H7 (cell line): Measurements from ENCODE around the gene SND1. TPM values are rescaled to one million over a fixed set of nuclear protein-coding genes. Genes with fewer than 3 reads are reported as not detected.

Experiments
- DNase-seq: peaks from one replicate; pipeline ENCODE4 v3.0.0; 2012
- H3K27me3 ChIP-seq: 2 replicates; pipeline ENCODE4 v1.6.0; 2011; ENCODE audit warnings: mild to moderate bottlenecking, low read length; ENCODE audit not compliant: control insufficient read depth, insufficient read depth
- H3K36me3 ChIP-seq: replicated peaks from 2 replicates; pipeline ENCODE4 v1.5.1; 2011; ENCODE audit warnings: low read length; ENCODE audit not compliant: control insufficient read depth, insufficient read depth
- H3K4me3 ChIP-seq: 2 replicates; pipeline ENCODE4 v1.5.1; 2011; ENCODE audit warnings: low read depth, mild to moderate bottlenecking, control low read depth, low read length, moderate library complexity; ENCODE audit not compliant: insufficient read depth
- total RNA-seq: library from RNA; depleted of rRNA; stranded (reverse); fragments of >200 nt; shearing (Covaris generic); gene quantifications from 2 replicates; pipeline ENCODE4 v1.2.3, GENCODE V29; 2014

SND1 gene
- total RNA-seq, 1 experiment from 2014 or later = 196 TPM

DNA sequence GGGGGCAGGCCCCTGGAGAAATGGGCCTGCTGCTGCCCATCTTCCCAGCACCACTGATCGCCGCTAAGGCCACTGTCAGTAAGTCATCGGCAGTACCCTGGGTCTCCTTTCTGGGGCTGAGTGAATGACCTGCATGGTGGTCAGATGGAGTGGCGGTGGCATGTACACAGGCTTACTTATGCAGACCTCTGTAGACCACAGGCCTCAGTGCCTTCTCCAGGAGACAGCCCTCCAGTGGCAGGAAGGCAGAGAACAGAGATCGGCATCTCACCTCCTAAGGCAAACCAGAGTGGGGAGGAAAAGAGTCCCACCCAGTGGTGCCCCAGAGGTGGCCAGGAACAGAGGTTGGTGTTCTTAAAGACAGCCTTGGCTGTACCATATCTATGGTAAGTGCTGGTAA, 402.0 kb downstream of the SND1 start:
- H3K27me3 ChIP-seq = no peaks in the 10 kb centered on the region
- no peak for DNase-seq
- H3K36me3 ChIP-seq = no peaks in the 10 kb centered on the region
- H3K4me3 ChIP-seq = no peak overlapping the region

DNA sequence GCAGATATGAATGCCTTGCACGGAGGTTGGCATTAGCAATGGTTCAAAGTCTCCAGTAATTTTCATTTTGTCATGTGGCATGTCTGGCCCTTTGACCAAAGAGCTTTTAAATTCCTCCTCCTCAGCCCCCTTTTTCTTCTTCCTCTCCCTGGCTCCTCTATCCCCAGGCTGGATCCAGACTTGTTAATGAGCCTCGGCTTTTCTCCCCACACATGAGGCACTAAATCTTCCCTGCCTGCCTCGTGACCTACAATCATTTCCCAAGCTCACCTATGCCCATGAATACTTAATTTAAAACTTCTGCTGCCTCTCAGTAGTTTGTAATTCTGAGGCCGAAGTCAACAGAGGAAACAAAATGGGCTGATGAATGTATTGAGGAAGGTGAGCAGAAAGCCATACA, 402.5 kb downstream of the SND1 start:
- no peak overlapping the region for H3K4me3 ChIP-seq
- H3K36me3 ChIP-seq = no peaks in the 10 kb centered on the region
- H3K27me3 ChIP-seq = no peaks in the 10 kb centered on the region
- no peak for DNase-seq

DNA sequence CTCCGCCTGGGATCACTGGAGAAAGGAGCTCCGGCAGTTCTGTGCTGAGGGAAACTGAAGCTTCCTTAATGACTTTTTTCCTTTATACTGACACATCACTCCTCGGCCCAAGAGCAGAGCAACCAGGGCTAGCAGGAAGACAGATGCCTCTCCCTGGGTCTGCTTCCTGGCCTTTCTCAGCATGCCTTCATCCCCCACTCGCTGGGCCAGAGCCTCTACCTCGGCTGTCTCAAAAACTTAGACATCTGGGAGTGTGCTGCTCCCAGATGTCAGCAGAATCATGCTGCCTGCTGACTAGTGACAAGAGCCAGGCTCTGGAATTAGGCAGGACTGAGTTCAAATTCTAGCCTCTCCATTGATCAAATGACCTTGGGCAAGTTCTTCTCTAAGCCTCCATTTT, 403.6 kb downstream of the SND1 start:
- no peak for DNase-seq

DNA sequence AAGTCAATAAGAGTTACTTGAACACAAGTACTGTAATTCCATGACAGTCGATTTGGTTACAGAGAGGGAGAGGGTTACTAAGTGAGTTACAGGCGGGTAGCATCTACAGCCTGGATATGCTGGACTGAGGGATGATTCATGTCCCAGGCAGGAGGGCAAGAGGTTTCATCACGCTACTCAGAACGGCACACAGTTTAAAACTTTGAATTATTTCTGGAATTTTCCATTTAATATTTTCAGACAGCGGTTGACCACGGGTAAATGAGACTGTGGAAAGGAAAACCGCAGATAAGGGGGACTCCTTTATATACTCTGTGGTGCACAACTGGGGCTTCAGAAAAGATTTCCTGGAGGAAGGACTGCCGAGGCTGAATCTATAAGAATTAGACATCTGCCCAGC, 404.9 kb downstream of the SND1 start:
- Histone ChIP-seq H3K27me3 (no peaks in the 10 kb centered on the region), H3K4me3 (no peak overlapping the region), H3K36me3 (no peaks in the 10 kb centered on the region)
- no peak for DNase-seq

More for the DNA sequence above, 403.6 kb downstream of the SND1 start:
- no peaks in the 10 kb centered on the region for H3K27me3 ChIP-seq
- H3K4me3 ChIP-seq = no peak overlapping the region
- no peaks in the 10 kb centered on the region for H3K36me3 ChIP-seq

DNA sequence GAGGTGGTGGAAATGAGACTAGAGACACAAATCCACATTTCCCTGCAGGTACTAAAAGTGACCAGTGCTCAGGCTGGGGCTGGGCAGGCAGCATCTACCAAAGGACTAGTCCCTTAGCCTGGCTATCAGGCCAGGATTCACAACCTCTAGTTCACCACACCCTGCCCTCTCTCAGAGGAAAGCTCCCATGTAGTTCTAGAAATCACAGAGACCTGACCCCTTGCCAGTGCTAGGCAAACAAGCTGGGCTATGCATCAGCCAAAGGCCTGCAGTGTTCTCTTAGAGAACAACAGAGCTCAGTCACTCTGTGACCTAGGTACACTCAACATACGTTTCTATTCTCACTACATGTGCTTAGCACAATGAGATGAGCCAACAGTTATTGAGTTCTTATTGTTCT, 405.9 kb downstream of the SND1 start:
- Histone ChIP-seq H3K27me3 (no peaks in the 10 kb centered on the region), H3K4me3 (no peak overlapping the region), H3K36me3 (no peaks in the 10 kb centered on the region)
- DNase-seq = no peak

DNA sequence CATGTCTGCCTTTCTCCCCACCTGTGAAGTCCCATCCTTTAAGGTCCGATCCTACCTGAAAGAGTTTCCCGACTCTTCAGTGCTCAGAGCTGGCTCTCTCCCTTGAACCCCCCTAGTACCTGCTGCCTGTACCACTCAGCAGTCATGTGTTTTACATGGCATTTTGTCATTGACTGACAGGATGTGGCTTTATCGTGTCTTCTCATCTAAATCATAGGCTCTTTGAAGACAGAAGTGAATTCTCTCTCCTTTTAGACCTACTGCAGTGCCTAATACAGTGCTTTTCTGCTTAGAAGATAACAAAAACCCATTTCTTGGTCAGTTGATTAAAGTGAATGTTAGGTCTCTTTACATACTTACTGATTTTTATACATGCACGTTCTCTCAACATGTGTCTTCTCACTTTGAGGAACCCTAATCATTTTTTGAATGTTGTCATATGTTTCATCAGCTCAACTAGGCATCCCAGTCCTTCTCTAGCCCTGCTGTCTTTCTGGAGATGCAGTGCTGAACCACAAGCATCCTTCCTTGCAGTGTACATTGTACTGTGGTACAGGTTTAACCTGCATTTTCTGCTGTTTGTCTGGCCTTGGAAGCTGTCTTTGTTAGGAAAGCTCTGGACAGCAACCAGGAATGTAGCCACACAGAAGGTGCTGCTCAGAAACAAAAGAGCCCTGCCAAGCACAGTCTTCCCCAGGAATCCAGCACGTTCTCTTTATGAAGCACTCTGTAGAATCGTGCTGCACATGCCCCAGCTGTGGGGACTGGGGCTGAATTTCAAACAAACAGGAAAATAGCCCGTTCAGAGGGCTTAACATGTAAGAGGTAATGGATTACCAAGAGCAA, 407.4 kb downstream of the SND1 start:
- DNase-seq = no peak
- Histone ChIP-seq H3K27me3 (no peaks in the 10 kb centered on the region), H3K36me3 (no peaks in the 10 kb centered on the region), H3K4me3 (no peak overlapping the region)

DNA sequence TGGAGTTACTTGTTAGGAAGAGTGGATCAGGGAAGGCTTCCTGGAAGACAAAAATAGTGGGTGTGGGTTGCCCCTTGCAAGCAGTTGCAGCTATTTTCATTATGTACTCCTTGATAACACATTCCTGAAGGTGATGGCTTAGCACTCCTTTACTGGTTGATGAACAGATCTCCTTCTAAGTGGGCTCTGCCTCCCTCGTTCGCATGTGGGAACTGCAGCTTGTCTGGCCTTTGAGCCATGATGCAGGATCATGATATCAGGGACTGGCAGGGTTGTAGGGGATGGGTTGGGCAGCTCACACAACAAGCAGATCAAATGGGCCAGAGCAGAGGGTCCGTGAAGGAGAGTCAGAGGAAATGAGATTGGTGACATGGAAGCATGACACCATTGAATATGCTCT, 408.0 kb downstream of the SND1 start:
- DNase-seq = no peak
- no peaks in the 10 kb centered on the region for H3K36me3 ChIP-seq
- no peak overlapping the region for H3K4me3 ChIP-seq
- H3K27me3 ChIP-seq = no peaks in the 10 kb centered on the region

DNA sequence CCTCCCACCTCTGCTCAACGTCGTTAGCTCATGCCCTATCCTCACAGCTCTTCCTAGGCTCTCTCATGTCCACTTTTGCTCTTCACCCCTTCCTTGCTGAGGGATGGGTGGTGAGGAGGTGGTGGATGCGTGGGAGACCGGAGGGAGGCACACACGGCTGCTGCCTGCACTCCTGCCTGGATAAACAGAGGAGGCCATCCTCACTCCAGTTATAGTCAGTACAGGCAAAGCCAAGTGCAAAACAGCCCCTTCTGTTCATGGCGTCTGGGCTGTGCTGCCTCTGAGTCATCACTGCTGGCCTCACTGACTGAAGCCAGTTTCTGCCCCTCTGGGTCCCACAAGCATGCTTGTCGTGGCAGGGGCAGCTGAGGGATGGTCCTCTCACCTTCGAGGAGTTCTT, 411.1 kb downstream of the SND1 start:
- H3K4me3 ChIP-seq = no peak overlapping the region
- DNase-seq = no peak
- H3K36me3 ChIP-seq = no peaks in the 10 kb centered on the region
- H3K27me3 ChIP-seq = no peaks in the 10 kb centered on the region

DNA sequence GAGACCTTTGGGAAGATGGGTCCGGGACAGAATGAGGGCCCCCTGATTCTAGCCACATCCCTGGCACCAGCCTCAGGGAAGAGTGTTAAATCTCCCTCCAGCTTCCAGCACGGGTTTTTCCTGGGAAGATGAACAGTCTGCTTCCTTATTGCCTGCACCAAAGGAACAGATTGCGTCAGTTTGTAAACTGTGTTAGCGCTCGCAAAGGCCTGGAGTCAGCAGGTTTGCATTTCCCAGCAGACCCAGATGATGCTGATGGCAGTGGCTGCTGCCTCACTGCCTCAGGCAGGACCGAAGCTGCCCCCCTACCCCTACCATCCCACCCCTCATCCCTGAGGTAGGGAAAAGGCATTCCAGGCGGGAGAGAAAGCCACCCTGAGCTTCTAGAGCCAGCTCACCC, 413.9 kb downstream of the SND1 start:
- H3K36me3 ChIP-seq = no peaks in the 10 kb centered on the region
- DNase-seq = no peak
- H3K27me3 ChIP-seq = no peaks in the 10 kb centered on the region
- H3K4me3 ChIP-seq = no peak overlapping the region

DNA sequence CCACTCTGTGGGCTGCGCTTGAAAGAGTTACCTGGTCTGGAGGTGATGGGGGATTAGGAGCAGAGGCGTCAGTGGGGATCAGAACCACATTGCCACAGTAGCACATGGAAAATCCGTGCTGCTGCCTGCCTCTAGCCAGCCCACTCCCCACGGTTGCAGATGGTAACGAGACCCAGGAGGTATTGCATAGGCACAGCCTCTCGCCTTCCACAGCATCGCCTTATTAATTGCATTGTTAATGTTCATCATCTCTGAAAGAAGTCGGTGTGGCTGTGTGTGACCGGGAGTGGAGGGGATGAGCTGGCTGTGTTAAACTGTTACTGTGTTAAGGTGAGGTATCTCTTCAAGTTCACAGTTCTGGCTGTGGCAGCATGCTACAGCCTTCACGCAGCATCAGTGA, 414.4 kb downstream of the SND1 start:
- H3K36me3 ChIP-seq = no peaks in the 10 kb centered on the region; the same call in 1 of the 2 replicates
- H3K4me3 ChIP-seq = no peak overlapping the region
- H3K27me3 ChIP-seq = no peaks in the 10 kb centered on the region
- DNase-seq = no peak

DNA sequence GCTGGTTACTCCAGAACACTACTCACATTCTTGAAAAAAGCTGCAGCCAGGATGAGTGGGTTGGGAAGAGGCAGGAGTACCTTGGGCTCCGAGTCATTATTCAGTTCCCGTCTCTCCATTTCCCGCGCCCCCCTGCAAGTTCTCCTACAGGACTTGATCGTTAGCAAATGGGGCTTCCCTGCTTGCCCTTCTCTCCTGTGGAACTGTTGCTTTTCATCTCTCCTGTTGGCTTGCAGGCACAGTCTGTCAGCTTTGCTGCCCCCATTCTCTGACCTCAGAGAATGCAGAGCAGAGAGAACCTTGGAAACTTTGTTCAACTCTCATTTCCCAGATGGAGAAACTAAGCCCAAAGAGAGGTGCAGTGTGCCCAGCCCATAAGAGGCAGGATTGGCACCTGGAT, 414.9 kb downstream of the SND1 start:
- no peak for DNase-seq

DNA sequence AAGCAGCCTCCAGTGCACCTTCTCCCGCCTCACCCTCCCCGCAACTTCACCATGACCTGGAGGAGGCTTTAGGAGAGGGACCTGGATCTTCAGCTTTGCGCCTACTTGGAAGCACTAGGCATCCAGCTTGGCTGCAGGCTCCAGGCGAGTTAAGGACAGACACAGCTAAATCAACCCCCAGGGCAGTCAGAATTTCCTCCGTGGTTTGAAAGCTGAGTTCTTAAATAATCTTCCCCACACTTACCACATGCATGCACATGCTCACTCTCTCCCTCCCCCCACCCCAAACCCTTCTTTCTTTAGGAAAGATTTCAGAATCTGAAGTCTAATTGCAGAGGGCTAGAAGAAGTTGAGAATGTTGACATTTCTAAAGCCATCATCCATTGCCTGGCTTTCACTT, 416.0 kb downstream of the SND1 start:
- no peaks in the 10 kb centered on the region for H3K27me3 ChIP-seq
- DNase-seq = no peak
- H3K36me3 ChIP-seq = no peaks in the 10 kb centered on the region; the same call in 1 of the 2 replicates
- H3K4me3 ChIP-seq = no peak overlapping the region

More for the DNA sequence above, 414.9 kb downstream of the SND1 start:
- Histone ChIP-seq H3K4me3 (no peak overlapping the region), H3K36me3 (no peaks in the 10 kb centered on the region; the same call in 1 of the 2 replicates), H3K27me3 (no peaks in the 10 kb centered on the region)

DNA sequence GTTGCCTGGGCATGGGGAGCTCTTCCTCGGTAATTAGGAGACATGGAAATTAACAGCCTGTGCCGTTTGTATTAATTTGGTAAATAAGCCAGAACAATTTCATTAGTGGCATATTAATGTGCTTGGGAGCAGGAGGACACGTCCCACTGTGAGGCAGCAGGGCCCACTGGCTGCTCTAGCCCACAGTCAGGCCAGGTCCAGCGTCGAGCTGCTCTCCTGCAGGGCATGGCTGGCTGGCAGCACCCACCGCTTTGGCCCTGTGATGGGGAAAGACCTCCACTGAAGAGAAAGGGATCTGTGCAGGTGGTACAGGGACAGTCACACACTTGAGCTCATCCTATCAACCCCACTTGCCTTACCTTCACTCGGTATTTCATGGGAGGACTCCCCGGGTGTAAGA, 416.8 kb downstream of the SND1 start:
- Histone ChIP-seq H3K27me3 (no peaks in the 10 kb centered on the region), H3K36me3 (no peaks in the 10 kb centered on the region; the same call in 1 of the 2 replicates)

DNA sequence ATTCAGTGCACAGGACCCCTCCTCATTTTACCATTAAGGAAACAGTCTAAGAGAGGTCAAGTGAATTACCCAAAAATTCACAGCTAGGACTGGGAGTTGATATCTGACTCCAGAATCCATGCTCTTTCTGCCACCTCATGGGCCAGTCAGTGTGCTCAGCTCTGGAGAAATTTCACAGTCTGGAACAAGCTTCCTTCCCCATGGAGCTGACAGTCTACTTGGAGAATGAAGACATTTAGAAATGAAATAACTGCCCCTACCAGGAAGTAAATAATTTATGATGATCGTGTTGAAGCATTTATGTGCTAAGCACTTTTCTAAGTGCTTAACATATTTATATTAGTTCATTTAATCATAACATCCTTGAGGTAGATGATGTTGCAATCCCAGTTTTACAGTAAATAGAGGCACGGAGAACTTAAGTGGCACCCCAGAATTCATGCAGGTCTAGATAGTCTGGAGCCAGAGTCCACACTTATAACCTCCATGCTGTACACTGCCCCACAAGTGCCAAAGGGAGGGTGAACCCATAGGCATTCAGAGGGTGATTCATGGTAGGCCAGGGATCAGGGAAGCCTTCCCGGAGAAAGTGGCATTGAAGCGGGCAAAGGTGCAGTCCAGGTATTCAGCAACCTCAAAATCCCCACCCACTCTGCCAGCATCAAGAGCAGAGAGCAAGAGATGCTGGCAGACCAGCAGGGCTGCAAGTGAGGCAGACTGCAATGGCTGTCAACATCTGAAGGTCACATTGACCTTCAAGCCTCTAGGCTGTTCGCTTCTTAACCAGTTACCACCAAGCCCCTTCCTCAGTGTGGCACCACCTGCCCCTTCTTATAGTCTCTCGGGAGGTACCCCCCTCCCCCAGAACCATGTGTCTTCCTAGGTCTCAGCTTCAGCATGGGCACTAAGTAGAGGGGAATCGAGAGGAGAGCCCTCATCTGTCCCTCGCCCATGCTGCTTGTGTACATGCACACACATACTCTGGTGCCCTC, 417.7 kb downstream of the SND1 start:
- no peak for DNase-seq
- Histone ChIP-seq H3K27me3 (no peaks in the 10 kb centered on the region), H3K4me3 (no peak overlapping the region), H3K36me3 (no peaks in the 10 kb centered on the region; the same call in 1 of the 2 replicates)

More for the DNA sequence above, 416.8 kb downstream of the SND1 start:
- no peak for DNase-seq
- H3K4me3 ChIP-seq = no peak overlapping the region

DNA sequence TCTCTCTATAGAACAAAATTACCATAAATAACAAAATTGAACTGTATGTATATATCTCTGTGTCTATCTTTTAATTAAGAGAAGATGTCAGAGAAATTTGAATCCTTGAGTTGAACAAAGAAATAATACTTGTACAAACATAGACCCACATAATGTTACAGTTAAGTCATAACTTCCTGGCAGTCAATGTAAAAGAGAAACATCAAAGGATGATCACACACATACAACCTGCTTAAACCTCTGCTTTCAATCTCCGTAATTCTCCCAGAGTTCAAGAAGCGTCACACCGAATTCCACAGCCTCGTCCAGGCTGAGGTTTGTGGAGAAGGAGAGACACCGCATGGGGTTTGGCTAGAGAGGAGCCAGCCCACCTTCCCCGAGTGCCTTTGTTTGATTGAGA, 419.4 kb downstream of the SND1 start:
- DNase-seq = no peak
- no peak overlapping the region for H3K4me3 ChIP-seq
- no peaks in the 10 kb centered on the region; the same call in 1 of the 2 replicates for H3K36me3 ChIP-seq
- no peaks in the 10 kb centered on the region for H3K27me3 ChIP-seq
